ENCODE results near the gene SLMAP.

DNA sequence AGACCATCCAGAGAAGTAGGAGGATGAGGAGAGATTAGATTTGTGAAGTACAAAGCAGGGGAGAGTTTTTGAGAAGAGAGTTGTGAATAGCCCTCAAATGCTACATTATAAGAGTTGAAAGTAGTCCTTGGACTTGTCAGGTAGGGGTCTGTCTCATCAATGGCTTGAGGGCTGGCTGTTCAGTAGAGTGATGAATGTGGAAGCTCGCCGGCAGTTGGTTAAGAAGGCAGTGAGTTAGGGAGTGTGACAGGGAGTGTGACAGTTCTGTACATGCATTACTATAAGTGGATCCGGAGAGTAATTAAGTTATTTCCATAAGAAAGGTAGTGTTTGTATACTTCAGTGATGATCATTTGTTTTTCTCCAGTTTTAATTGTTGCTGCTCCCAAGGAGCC is 32.5 kb downstream of the SLMAP start:
- TF ChIP-seq, protein P1, sequence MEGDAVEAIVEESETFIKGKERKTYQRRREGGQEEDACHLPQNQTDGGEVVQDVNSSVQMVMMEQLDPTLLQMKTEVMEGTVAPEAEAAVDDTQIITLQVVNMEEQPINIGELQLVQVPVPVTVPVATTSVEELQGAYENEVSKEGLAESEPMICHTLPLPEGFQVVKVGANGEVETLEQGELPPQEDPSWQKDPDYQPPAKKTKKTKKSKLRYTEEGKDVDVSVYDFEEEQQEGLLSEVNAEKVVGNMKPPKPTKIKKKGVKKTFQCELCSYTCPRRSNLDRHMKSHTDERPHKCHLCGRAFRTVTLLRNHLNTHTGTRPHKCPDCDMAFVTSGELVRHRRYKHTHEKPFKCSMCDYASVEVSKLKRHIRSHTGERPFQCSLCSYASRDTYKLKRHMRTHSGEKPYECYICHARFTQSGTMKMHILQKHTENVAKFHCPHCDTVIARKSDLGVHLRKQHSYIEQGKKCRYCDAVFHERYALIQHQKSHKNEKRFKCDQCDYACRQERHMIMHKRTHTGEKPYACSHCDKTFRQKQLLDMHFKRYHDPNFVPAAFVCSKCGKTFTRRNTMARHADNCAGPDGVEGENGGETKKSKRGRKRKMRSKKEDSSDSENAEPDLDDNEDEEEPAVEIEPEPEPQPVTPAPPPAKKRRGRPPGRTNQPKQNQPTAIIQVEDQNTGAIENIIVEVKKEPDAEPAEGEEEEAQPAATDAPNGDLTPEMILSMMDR (optimal IDR thresholded peaks at IDR 0.05 in 1 of 3, IDR thresholded peaks at IDR 0.05 in 1 of 3, conservative IDR thresholded peaks at IDR 0.05 in 1 of 3; ENCODE audit: extremely low read depth in 1 of 3, insufficient read depth in 2 of 3, low read length in 3 of 3) = no peak
- TF ChIP-seq EZH2 (IDR thresholded peaks at IDR 0.05; ENCODE audit: low read length) = no peak
